ENCODE measurements around the gene HAND1. TPM values are rescaled to one million over a fixed set of nuclear protein-coding genes. Genes with fewer than 3 reads are reported as not detected.

Gene HAND1
- total and polyA plus RNA-seq, 2 donors (not counting 1 experiment from before 2014, with no cell fraction given), result not detected

DNA sequence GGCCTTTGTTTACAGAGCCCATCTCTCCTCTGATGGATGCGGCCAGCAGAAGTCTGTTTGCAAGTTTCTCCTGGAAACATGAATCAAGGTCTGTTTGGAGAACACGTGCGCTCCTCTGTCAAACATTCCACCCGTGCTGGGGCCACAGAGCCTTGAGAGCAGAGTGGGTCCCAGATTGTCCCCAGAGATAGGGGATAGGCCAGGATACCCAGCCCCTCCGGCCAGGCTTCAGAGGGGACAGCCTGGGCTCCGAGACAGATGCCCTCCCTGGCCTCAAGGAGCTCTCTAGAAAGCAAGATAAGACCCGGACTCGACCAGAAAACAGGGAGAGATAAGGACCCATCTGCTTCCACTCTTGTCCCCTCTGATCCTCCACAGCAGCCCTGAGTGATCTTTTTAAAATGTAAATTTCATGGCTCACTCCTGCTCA lies 40.4 kb upstream of the HAND1 start:
- WGBS (ENCODE audit: insufficient coverage), result 82% methylated on average over 8 of the region's 8 CpGs
- Histone ChIP-seq H3K9ac (ENCODE audit: low read length) (no peak overlapping the region), H3K79me2 (ENCODE audit: control insufficient read depth, insufficient read depth, low read length) (no peaks in the 10 kb centered on the region)

DNA sequence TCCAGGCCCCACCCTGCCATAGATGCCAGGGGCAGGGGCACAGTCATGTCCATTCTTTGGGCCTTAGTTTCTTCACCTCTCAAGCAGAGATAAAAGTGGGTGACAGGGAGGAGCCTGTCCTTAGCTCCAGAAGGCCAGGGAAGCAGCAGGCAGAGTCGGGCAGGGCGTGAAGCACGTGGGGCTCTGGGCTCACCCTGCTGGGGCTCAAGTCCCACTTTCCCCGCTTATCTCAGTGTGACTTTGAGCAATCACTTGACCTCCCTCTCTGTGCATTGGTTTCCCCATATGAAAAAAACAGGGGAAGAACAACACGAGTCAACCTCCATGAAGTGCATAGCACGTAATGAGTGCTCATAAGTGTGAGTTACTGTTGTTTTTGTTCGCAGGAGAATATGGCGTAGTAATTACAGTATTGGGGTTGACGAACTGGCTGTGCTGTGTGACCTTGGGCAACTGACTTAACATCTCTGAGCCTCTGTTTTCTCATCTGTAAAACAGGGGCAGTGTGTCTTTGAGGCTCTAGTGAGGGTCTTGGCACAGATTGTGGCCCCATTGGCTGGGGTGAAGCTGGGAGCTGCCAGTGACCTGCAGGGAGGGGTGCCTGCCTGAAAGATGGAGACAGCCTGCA lies 39.9 kb upstream of the HAND1 start:
- CTCF ChIA-PET, result no interaction called here
- Mint-ChIP-seq H3K9me3 (ENCODE audit: insufficient read depth) (no peaks in the 10 kb centered on the region), H3K4me3 (no peak overlapping the region), H3K27ac (no peak overlapping the region), H3K27me3 (peaks cover 55% of the 10 kb centered on the region), H3K4me1 (no peaks in the 10 kb centered on the region)
- no peaks in the 10 kb centered on the region for H3K36me3 ChIP-seq (replicated peaks in 1 of 2; ENCODE audit: control extremely low read depth in 1 of 2, control insufficient read depth in 1 of 2, extremely low read depth in 1 of 2, insufficient read depth in 2 of 2, low read length in 1 of 2)
- DNase-seq (no peak), ATAC-seq (ENCODE audit: low read depth) (no peak)
- H3K27me3 ChIP-seq (replicated peaks in 1 of 4; ENCODE audit: control extremely low read depth in 1 of 4, control insufficient read depth in 3 of 4, insufficient read depth in 4 of 4, low read length in 3 of 4), result peaks cover 0 to 52% (median 10%) of the 10 kb centered on the region in 4 experiments
- H4K20me1 ChIP-seq (ENCODE audit: control insufficient read depth, insufficient read depth, low read length, poor library complexity, severe bottlenecking), result no peaks in the 10 kb centered on the region
- 96% methylated on average over 7 of the region's 9 CpGs for WGBS (ENCODE audit: insufficient coverage)
- H2AFZ ChIP-seq (ENCODE audit: insufficient read depth, low read depth, low read length, poor library complexity, severe bottlenecking), result no peak overlapping the region
- no peaks in the 10 kb centered on the region for H3K79me2 ChIP-seq (ENCODE audit: control insufficient read depth, insufficient read depth, low read length)
- H3K27ac ChIP-seq (ENCODE audit: low read length in 2 of 2), result no peak overlapping the region
- no peak overlapping the region for H3K4me3 ChIP-seq (ENCODE audit: control extremely low read depth in 1 of 5, extremely low read depth in 1 of 5, insufficient read depth in 1 of 5, low read depth in 2 of 5, low read length in 4 of 5)
- no peaks in the 10 kb centered on the region for H3K4me1 ChIP-seq (ENCODE audit: control insufficient read depth in 2 of 2, insufficient read depth in 2 of 2, low read length in 2 of 2)
- no peak overlapping the region for H3K9ac ChIP-seq (ENCODE audit: low read length)
- intact Hi-C loops (cut with micrococcal nuclease), result no loop called here
- POLR2A ChIA-PET, result no interaction called here
- H3K9me3 ChIP-seq (ENCODE audit: control extremely low read depth in 1 of 3, control insufficient read depth in 2 of 3, insufficient read depth in 1 of 3, low read length in 2 of 3), result no peaks in the 10 kb centered on the region
- no peak for TF ChIP-seq EZH2 (IDR thresholded peaks at IDR 0.05; ENCODE audit: borderline replicate concordance, insufficient read depth, low read depth, low read length, poor library complexity, severe bottlenecking)
- TF ChIP-seq, protein P1, sequence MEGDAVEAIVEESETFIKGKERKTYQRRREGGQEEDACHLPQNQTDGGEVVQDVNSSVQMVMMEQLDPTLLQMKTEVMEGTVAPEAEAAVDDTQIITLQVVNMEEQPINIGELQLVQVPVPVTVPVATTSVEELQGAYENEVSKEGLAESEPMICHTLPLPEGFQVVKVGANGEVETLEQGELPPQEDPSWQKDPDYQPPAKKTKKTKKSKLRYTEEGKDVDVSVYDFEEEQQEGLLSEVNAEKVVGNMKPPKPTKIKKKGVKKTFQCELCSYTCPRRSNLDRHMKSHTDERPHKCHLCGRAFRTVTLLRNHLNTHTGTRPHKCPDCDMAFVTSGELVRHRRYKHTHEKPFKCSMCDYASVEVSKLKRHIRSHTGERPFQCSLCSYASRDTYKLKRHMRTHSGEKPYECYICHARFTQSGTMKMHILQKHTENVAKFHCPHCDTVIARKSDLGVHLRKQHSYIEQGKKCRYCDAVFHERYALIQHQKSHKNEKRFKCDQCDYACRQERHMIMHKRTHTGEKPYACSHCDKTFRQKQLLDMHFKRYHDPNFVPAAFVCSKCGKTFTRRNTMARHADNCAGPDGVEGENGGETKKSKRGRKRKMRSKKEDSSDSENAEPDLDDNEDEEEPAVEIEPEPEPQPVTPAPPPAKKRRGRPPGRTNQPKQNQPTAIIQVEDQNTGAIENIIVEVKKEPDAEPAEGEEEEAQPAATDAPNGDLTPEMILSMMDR (IDR thresholded peaks at IDR 0.05), result no peak
- H3K4me2 ChIP-seq (replicated peaks; ENCODE audit: low read depth, low read length, poor library complexity, severe bottlenecking), result no peak overlapping the region

More for the DNA sequence above, 40.4 kb upstream of the HAND1 start:
- TF ChIP-seq, protein P1 (IDR thresholded peaks at IDR 0.05), result no peak
- TF ChIP-seq EZH2 (IDR thresholded peaks at IDR 0.05; ENCODE audit: borderline replicate concordance, insufficient read depth, low read depth, low read length, poor library complexity, severe bottlenecking), result no peak
- no peaks in the 10 kb centered on the region for H3K9me3 Mint-ChIP-seq (ENCODE audit: insufficient read depth)
- H3K27me3 Mint-ChIP-seq, result peaks cover 54% of the 10 kb centered on the region
- intact Hi-C loops (cut with micrococcal nuclease), result no loop called here
- H3K36me3 ChIP-seq (replicated peaks in 1 of 2; ENCODE audit: control extremely low read depth in 1 of 2, control insufficient read depth in 1 of 2, extremely low read depth in 1 of 2, insufficient read depth in 2 of 2, low read length in 1 of 2), result no peaks in the 10 kb centered on the region
- CTCF ChIA-PET, result no interaction called here
- no peak for ATAC-seq (ENCODE audit: low read depth)
- no peak for DNase-seq
- H4K20me1 ChIP-seq (ENCODE audit: control insufficient read depth, insufficient read depth, low read length, poor library complexity, severe bottlenecking), result no peaks in the 10 kb centered on the region
- no peak overlapping the region for H3K4me3 Mint-ChIP-seq
- H3K27ac Mint-ChIP-seq, result no peak overlapping the region
- H3K4me1 Mint-ChIP-seq, result no peaks in the 10 kb centered on the region
- no peaks in the 10 kb centered on the region for H3K4me1 ChIP-seq (ENCODE audit: control insufficient read depth in 2 of 2, insufficient read depth in 2 of 2, low read length in 2 of 2)
- H3K4me3 ChIP-seq (ENCODE audit: control extremely low read depth in 1 of 5, extremely low read depth in 1 of 5, insufficient read depth in 1 of 5, low read depth in 2 of 5, low read length in 4 of 5), result no peak overlapping the region
- no peak overlapping the region for H3K27ac ChIP-seq (ENCODE audit: low read length in 2 of 2)
- H3K4me2 ChIP-seq (replicated peaks; ENCODE audit: low read depth, low read length, poor library complexity, severe bottlenecking), result no peak overlapping the region
- H3K27me3 ChIP-seq (replicated peaks in 1 of 4; ENCODE audit: control extremely low read depth in 1 of 4, control insufficient read depth in 3 of 4, insufficient read depth in 4 of 4, low read length in 3 of 4), result peaks cover 0 to 52% (median 10%) of the 10 kb centered on the region in 4 experiments
- no peak overlapping the region for H2AFZ ChIP-seq (ENCODE audit: insufficient read depth, low read depth, low read length, poor library complexity, severe bottlenecking)
- no peaks in the 10 kb centered on the region for H3K9me3 ChIP-seq (ENCODE audit: control extremely low read depth in 1 of 3, control insufficient read depth in 2 of 3, insufficient read depth in 1 of 3, low read length in 2 of 3)
- POLR2A ChIA-PET, result interaction anchor here (0.6 kb wide), 1 partner anchor 50 kb away, joined by 6 read pairs; no protein-coding TSS in a partner anchor
